HPDE6-E6E7 (cell line): ENCODE data around the gene ADAT2.

Experiments
- DNase-seq: peaks from one replicate; pipeline ENCODE4 v3.0.0; 2011; ENCODE audit warnings: missing footprints; ENCODE audit errors: extremely low spot score

ADAT2 gene

GRCh38 chr6:143397227-143398222 lies 53.0 kb downstream of the ADAT2 start:
- DNase-seq: peak; percentile 98

- no peak for DNase-seq
Observed at GRCh38 chr6:143396497-143397226, 53.8 kb downstream of the ADAT2 start.

GRCh38 chr6:143395699-143396098 lies 54.8 kb downstream of the ADAT2 start:
- no peak for DNase-seq

- DNase-seq: no peak
Observed at GRCh38 chr6:143394389-143394788, 56.1 kb downstream of the ADAT2 start.

GRCh38 chr6:143390278-143390677 lies 60.2 kb downstream of the ADAT2 start:
- no peak for DNase-seq

GRCh38 chr6:143385636-143386035 lies 64.9 kb downstream of the ADAT2 start:
- no peak for DNase-seq

- DNase-seq: no peak
Observed at GRCh38 chr6:143376861-143377260, 73.6 kb downstream of the ADAT2 start.

GRCh38 chr6:143376375-143376774 lies 74.1 kb downstream of the ADAT2 start:
- DNase-seq: no peak

- no peak for DNase-seq
Observed at GRCh38 chr6:143375022-143375585, 75.4 kb downstream of the ADAT2 start.

- no peak for DNase-seq
Observed at GRCh38 chr6:143374014-143374413, 76.5 kb downstream of the ADAT2 start.
